GM19452 (cell line): ENCODE measurements around the gene EHMT1.
"Not testable (repeated sequence)": the region's sequence is repeated elsewhere in the genome, so short reads cannot be mapped to it uniquely, and the experiment has no call there.

Experiments used
- ATAC-seq: cut with Tn5 transposase; IDR thresholded peaks from one replicate; pipeline ENCODE4 v1.9.1; 2021; ENCODE audit not compliant: unreplicated experiment

EHMT1 gene

DNA sequence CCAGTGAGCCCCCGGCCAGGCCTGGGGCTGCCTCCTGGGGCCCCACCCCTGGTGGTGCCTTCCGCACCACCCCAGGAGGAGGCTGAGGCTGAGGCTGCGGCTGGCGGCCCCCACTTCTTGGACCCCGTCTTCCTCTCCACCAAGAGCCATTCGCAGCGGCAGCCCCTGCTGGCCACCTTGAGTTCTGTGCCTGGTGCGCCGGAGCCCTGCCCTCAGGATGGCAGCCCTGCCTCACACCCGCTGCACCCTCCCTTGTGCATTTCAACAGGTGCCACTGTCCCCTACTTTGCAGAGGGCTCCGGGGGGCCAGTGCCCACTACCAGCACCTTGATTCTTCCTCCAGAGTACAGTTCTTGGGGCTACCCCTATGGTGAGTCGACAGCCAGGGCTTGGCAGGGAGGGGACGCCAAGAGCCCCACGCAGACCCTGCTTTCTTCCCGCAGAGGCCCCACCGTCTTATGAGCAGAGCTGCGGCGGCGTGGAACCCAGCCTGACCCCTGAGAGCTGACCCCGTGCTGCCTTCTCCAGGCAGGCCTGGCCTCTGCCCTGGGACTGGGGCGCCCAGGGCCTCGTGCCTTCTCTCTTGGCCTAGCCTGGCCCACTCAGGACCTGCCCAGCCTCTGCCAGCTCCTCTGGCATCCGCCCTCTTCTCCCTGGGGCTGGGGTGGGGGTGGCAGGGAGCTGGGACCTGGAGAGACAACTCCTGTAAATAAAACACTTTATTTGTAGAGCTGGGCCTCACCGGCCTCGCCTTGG lies 4.0 kb upstream of the EHMT1 start:
- ATAC-seq: no peak

DNA sequence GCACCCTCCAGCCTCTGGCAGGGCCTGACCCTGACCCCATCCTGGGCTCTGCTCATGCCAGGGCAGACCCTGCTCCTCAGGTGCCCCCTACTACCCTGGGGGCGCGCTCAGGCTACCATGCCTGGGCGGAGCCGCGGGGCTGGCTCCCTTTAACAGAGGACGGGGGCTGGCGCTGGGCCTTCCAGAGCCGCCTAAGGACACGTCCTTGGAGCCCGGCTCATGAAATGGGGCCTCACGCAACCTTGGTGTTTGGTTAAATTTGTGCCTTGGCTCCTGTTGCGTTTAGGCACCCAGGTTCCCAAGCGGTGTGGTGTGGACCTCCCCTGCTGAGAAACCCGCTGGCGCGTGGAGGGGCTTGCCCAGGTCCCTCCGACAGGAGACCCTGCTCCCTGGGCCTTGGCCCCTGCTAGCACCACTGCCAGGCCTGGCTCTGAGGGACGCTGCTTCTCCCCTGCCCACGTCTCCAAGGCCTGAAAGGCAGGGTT lies 3.4 kb upstream of the EHMT1 start:
- no peak for ATAC-seq

- peak; percentile 18 for ATAC-seq
Measured at GRCh38 chr9:137619240-137620047, 639 bp downstream of the EHMT1 start.

- ATAC-seq: no peak
Measured at GRCh38 chr9:137620048-137620405, 1.2 kb downstream of the EHMT1 start.

DNA sequence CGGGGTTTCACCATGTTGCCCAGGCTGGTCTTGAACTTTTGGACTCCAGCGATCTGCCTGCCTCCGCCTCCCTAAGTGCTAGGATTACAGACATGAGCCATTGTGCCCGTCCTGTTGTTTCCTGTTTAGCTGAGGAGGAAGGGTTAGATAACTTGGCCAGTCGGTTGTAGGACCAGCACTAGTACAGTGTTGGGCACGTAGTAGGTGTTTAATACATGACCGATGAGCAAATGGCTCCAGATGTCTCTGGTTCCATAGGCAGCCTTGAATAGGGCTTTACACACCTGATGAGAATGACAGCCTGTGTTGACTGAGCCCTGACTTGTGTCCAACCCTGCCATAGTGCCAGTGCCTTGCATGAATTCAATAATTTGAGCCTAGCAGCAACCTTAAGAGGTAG lies 1.8 kb downstream of the EHMT1 start:
- no peak for ATAC-seq

DNA sequence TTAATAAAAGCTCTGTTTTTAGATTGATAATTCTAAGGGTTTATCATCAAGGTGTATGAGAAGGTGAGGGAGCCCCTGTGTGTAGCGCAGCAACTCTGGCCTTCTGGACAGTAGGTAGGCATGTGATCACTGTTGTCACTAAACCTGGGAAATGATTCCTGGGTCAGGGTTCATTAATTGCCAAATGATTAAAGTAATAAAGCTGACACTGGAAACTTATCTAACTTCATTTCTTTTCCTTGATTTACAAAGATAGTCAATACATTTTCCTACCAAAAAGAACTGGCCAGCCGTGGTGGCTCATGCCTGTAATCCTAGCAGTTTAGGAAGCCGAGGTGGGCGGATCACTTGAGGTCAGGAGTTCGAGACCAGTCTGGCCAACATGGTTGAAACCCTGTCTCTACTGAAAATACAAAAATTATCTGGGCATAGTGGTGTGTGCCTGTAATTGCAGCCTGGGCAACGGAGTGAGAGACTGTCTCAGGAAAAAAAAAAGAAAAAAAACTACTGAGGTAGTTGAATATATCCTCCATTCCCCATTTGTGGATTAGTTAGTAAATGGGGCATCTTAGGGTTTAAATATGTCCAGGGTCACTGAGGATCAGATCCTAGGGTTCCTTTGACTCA lies 2.4 kb downstream of the EHMT1 start:
- no peak for ATAC-seq

- ATAC-seq: not testable (repeated sequence)
Measured at GRCh38 chr9:137622211-137622610, 3.4 kb downstream of the EHMT1 start.

DNA sequence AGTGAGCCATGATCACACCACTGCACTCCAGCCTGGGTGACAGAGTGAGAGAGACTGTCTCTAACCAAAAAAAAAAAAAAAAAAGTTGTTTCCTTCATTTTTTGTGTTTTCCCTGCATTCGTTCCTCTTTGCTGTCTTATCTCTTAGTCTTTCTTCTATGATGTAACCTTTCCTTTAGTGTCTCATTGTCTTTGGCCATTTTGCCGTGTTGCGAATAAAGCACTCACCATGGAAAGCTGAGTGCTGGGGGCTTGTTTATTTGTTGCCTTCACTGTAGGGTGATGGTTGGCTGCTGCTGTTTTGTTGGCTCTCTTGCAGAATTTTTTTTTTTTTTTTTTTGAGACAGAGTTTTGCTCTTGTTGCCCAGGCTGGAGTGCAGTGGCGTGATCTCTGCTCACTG lies 7.7 kb downstream of the EHMT1 start:
- no peak for ATAC-seq

DNA sequence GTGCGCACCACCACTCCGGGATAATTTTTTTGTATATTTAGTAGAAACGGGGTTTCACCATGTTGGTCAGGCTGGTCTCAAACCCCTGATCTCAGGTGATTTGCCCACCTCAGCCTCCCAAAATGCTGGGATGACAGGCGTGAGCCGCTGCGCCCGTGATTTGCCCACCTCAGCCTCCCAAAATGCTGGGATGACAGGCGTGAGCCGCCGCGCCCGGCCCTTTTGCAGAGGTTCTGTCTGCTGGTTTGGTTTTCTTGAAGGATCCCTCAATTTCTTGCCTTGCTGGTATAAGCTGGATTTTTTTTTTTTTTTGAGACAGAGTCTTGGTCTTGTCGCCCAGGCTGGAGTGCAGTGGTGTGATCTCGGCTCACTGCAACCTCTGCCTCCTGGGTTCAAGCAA lies 8.6 kb downstream of the EHMT1 start:
- not testable (repeated sequence) for ATAC-seq

DNA sequence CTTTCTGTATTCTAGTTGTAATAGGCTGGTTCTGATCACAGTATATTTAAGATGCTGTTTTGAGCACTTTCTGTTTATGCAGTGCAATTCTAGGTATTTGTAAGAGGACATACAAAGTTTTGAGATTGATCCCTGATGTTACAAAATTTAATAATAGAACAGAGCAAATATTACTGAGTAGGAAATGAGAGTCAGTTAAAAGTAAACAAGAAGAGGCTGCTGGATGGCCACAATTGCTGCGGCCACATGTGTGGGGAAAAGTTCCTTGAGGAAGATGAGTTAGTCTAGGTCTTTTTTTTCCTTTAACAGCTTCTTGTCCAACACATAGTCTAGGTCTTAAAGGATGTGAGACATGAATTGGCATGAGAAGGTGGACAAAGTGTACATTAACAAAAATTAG lies 11.3 kb downstream of the EHMT1 start:
- ATAC-seq: no peak

DNA sequence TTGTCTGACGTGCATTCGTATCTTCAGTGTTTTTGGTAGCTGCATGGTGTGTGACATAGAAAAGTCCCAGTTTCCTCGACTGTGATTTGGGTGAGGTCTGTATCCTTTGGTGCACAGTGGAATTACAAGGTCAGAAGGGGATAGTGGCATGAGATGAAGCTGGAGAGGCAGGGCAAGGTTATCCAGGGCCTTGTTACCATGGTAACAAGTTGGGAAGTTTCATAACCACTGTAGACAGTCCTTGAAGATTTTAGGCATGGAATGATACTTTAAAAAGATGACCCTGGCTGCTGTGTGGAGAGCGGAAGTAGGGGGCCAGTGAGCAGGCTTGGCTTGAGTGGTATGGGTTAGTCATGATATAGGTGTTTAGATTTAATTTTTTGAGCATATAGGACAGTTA lies 11.9 kb downstream of the EHMT1 start:
- no peak for ATAC-seq

GRCh38 chr9:137631345-137632229 lies 12.8 kb downstream of the EHMT1 start:
- ATAC-seq: no peak

DNA sequence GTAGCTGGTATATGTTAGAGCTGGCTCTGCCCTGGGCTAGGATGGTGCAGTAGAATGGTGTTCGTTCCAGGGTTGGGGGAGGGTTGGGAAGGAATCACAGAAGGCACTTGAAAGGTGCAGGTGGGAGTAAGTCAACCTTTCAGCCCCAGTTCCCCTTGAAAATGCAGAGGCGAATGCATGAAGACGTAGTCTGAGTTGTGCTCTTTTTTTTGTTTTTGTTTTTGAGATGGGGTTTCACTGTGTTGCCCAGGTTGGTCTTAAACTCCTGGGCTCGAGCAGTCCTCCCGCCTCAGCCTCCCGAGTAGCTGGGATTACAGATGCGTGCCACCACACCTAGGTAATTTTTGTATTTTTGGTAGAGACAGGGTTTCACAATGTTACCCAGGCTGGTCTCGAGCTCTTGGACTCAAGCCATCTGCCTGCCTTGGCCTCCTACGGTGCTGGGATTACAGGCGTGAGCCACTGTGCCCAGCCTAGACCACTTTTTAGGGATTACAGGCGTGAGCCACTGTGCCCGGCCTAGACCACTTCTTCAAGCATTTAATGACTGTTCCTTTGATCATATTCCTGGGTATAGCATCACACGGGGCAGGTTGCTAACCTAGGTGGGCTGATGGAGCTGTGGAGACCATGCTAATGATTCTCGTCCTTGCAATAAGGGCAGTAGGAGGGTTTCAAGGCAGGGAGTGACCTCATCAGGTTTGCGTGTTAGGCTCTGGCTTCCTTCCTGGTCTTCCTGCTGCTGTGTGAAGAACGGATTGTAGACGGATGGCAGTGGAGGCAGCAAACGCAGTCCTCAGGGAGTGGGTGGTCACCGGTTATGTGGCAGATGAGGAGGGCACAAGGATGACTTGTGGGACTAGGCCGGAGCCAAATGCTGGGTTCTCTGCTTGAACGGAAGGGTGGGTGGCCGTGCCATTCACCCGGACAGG lies 13.7 kb downstream of the EHMT1 start:
- ATAC-seq: no peak

DNA sequence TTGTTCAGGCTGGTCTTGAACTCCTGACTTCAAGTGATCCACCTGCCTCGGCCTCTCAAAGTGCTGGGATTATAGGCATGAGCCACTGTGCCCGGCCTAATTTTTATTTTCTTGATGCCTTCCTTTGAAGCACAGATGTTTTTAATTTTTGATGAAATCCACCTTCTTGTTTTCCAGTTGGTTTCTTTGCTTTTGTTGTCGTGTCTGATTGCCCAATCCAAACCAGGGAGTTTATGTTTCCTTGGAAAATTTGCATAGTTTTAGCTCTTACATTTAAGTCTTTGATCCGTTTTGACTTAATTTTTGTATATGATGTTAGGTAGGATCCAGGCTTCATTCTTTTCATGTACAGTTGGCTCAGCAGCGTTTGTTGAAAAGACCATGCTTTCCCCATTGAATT lies 15.2 kb downstream of the EHMT1 start:
- ATAC-seq: no peak

DNA sequence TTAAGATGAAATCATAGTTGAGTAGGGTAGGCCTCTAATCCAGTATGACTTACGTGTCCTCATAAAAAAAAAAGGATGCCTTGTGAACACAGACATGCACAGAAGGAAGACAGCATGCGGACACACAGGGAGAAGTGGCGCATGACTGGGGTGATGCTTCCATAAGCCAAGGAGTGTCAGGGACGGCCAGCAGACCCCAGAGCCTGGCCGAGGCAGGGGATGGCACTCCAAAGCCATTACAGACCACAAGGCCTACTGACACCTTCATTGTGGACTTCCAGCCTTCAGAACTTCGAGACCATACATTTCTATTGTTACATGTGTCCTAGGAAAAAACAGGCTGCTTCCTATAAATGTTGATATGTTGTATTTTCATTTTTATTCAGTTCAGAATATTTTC lies 19.9 kb downstream of the EHMT1 start:
- ATAC-seq: no peak

DNA sequence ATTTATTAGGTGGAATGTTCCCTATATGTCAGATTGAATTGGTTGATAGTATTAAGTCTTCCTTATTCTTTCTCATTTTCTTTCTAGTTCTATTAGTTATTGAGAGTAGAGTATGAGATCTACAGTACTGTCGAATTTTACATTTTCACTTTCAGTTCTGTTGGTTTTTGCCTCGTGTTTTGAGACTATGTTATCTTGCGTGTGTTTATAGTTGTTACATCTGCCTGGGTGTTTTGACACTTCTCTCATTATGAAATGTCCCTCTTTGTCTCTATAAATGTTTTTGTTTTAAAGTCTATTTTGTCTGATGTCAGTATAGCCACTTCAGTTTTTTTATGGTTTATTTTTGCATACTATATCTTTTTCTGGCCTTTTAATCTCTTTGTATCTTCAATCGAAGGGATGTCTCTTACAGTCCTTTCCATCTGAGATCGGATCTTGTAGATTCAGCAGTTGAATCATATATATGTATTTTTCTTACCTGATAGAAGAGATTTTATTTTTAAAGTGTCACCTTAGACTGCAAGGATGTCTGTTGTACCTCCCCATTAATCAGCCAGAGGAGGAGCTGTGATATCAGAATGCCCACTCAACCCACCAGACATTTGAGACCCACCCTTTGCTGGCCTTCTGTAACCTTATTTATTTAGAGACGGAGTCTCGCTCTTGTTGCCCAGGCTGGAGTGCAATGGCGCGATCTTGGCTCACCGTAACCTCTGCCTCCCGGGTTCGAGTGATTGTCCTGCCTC lies 20.7 kb downstream of the EHMT1 start:
- no peak for ATAC-seq

DNA sequence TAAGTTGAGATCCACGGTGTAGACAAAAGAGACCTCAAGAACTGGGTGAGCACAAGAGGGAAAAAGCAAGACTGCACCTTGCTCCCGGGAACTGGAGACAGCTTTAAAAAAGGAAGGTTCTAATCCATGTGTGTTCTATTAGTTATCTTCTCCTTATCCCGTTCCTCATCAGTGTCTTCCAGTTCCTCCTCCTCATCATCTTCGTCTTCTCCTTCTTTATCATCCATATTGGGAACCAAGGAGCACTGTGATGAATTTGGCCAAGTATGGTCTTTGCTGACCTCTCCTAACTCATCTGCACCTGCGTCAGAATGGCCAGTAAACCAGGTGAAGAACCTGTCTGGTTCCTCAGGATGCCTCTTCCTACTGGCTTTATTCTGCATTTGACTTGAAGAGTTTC lies 22.1 kb downstream of the EHMT1 start:
- no peak for ATAC-seq

DNA sequence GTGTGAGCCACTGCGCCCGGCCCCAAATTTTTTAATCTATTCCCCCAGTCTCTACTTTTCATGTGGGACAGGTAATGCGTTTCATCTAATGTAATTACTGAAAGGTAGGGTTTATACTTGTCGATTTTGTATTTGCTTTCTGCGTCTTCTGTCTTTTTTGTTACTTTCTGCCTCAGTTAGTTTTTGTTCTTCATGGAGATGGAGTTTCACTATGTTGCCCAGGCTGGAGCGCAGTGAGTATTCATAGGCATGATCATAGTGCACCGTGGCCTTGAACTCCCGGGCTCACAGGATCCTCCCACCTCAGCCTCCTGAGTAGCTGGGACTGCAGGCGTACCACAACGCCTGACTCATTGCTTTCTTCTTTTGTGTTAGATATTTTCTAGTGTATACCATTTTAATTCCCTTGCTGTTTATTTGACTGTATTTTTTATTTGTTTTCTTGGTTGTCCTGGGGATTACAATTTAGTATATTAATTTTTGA lies 23.4 kb downstream of the EHMT1 start:
- ATAC-seq: no peak

- ATAC-seq: no peak
Measured at GRCh38 chr9:137642892-137643291, 24.1 kb downstream of the EHMT1 start.
